Measurements from ENCODE around the gene CCR2. TPM values are rescaled to one million over a fixed set of nuclear protein-coding genes. Genes with fewer than 3 reads are reported as not detected.

The CCR2 gene
- polyA plus RNA-seq (2013, experiment 1 of 2): not detected
- polyA plus RNA-seq (2013, experiment 2 of 2): not detected

- Histone ChIP-seq H3K36me3 (ENCODE audit: control insufficient read depth, insufficient read depth, low read length) (no peaks in the 10 kb centered on the region), H2BK120ac (ENCODE audit: low read depth, low read length) (no peak within 1 kb of the TSS), H3K4me1 (ENCODE audit: control insufficient read depth, low read depth, low read length) (peaks cover 8% of the 10 kb centered on the region), H3K27me3 (ENCODE audit: insufficient read depth, low read length, poor library complexity) (no peaks in the 10 kb centered on the region), H2BK15ac (replicated peaks; ENCODE audit: low read depth) (no peak within 1 kb of the TSS), H3K18ac (ENCODE audit: low read length) (no peak within 1 kb of the TSS), H4K5ac (ENCODE audit: low read length) (no peak within 1 kb of the TSS), H3K79me2 (ENCODE audit: control insufficient read depth, insufficient read depth, low read length) (no peaks in the 10 kb centered on the region), H3K23ac (ENCODE audit: low read length) (no peak within 1 kb of the TSS), H3K4me2 (ENCODE audit: low read length) (no peak within 1 kb of the TSS), H3K4me3 (ENCODE audit: low read length) (no peak within 1 kb of the TSS), H3K9ac (ENCODE audit: low read length) (no peak within 1 kb of the TSS), H3K79me1 (ENCODE audit: low read length) (no peaks in the 10 kb centered on the region), H2AK5ac (ENCODE audit: low read length) (no peak within 1 kb of the TSS), H3K27ac (ENCODE audit: low read depth, low read length) (no peak within 1 kb of the TSS), H3K4ac (ENCODE audit: low read depth, low read length) (no peak within 1 kb of the TSS), H4K8ac (ENCODE audit: low read depth, low read length) (no peak within 1 kb of the TSS), H3K56ac (ENCODE audit: low read length) (no peak within 1 kb of the TSS), H2BK5ac (ENCODE audit: low read length) (no peak within 1 kb of the TSS)
- DNase-seq: no peak
- 100% methylated on average over 1 of the region's 7 CpGs for WGBS (ENCODE audit: extremely low coverage, insufficient coverage, low lambda C conversion rate)
These were observed at the start of gene CCR2 for GRCh38 chr3:46353647-46354410. CCR2 (plus strand) TSS chr3:46354111; CDS start chr3:46357528, 3,417 bp downstream.

DNA sequence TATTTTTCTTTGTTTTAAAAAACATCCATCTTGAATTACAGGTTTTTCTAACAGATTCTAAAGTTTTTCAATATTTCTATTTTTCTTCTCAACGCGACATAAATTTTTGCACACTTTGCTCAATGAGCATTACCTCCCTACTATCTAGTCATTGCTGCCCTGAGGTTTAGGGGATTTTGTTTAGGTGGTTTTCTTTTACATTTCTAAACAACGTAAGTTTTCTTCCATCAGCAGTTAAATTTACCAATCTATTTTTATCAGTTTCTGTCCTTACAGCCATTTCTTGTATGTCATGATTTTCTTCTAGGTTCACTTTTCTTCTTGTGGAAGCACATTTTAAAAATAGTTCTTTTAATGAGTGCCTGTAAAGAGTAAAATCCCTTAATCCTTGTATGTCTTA lies 49.2 kb upstream of the CCR2 start:
- H2BK15ac ChIP-seq (replicated peaks; ENCODE audit: low read depth): no peak overlapping the region
- no peak overlapping the region for H3K4me2 ChIP-seq (ENCODE audit: low read length)
- no peak overlapping the region for H3K18ac ChIP-seq (ENCODE audit: low read length)
- no peak overlapping the region for H3K9ac ChIP-seq (ENCODE audit: low read length)
- no peak overlapping the region for H4K5ac ChIP-seq (ENCODE audit: low read length)
- 100% methylated on average over 2 of the region's 3 CpGs for WGBS (ENCODE audit: extremely low coverage, insufficient coverage, low lambda C conversion rate)
- no peaks in the 10 kb centered on the region for H3K79me1 ChIP-seq (ENCODE audit: low read length)
- no peak overlapping the region for H4K8ac ChIP-seq (ENCODE audit: low read depth, low read length)
- no peak overlapping the region for H3K23ac ChIP-seq (ENCODE audit: low read length)
- DNase-seq: no peak
- no peak overlapping the region for H2BK5ac ChIP-seq (ENCODE audit: low read length)
- no peaks in the 10 kb centered on the region for H3K4me1 ChIP-seq (ENCODE audit: control insufficient read depth, low read depth, low read length)
- H3K27me3 ChIP-seq (ENCODE audit: insufficient read depth, low read length, poor library complexity): no peaks in the 10 kb centered on the region
- H3K56ac ChIP-seq (ENCODE audit: low read length): no peak overlapping the region
- H3K4ac ChIP-seq (ENCODE audit: low read depth, low read length): no peak overlapping the region
- H2BK120ac ChIP-seq (ENCODE audit: low read depth, low read length): no peak overlapping the region
- H3K4me3 ChIP-seq (ENCODE audit: low read length): no peak overlapping the region
- H3K36me3 ChIP-seq (ENCODE audit: control insufficient read depth, insufficient read depth, low read length): no peaks in the 10 kb centered on the region
- H2AK5ac ChIP-seq (ENCODE audit: low read length): no peak overlapping the region
- H3K79me2 ChIP-seq (ENCODE audit: control insufficient read depth, insufficient read depth, low read length): no peaks in the 10 kb centered on the region
- no peak overlapping the region for H3K27ac ChIP-seq (ENCODE audit: low read depth, low read length)

DNA sequence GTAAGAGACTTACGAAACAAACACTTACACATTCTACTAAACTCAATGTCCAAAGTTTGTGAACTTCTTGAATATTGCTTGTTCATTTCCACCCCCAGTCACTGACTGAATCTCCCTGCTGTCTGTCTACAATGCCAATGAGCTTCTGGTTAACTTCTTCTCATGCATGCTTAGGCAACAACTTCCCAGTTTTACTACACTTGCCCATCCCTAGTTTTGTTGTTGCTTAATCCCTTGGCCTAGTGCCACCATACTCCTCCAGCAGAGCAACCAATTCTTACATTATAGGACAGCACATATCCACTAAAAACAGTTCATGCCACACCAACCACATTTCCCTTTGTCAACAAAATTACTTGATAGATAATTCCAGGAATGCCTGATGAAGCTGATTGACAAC lies 40.9 kb upstream of the CCR2 start:
- Histone ChIP-seq H3K27me3 (ENCODE audit: insufficient read depth, low read length, poor library complexity) (no peaks in the 10 kb centered on the region), H2BK15ac (replicated peaks; ENCODE audit: low read depth) (no peak overlapping the region), H3K23ac (ENCODE audit: low read length) (no peak overlapping the region), H3K4me2 (ENCODE audit: low read length) (no peak overlapping the region), H3K4me3 (ENCODE audit: low read length) (no peak overlapping the region), H3K56ac (ENCODE audit: low read length) (no peak overlapping the region), H2BK5ac (ENCODE audit: low read length) (no peak overlapping the region), H2BK120ac (ENCODE audit: low read depth, low read length) (no peak overlapping the region), H3K27ac (ENCODE audit: low read depth, low read length) (no peak overlapping the region), H3K79me2 (ENCODE audit: control insufficient read depth, insufficient read depth, low read length) (no peaks in the 10 kb centered on the region), H2AK5ac (ENCODE audit: low read length) (no peak overlapping the region), H4K5ac (ENCODE audit: low read length) (no peak overlapping the region), H3K79me1 (ENCODE audit: low read length) (no peaks in the 10 kb centered on the region), H4K8ac (ENCODE audit: low read depth, low read length) (no peak overlapping the region), H3K4ac (ENCODE audit: low read depth, low read length) (no peak overlapping the region), H3K4me1 (ENCODE audit: control insufficient read depth, low read depth, low read length) (no peaks in the 10 kb centered on the region), H3K36me3 (ENCODE audit: control insufficient read depth, insufficient read depth, low read length) (no peaks in the 10 kb centered on the region), H3K9ac (ENCODE audit: low read length) (no peak overlapping the region), H3K18ac (ENCODE audit: low read length) (no peak overlapping the region)
- no peak for DNase-seq
- WGBS (ENCODE audit: extremely low coverage, insufficient coverage, low lambda C conversion rate): no CpG with 5 or more reads among the region's 1 CpG

DNA sequence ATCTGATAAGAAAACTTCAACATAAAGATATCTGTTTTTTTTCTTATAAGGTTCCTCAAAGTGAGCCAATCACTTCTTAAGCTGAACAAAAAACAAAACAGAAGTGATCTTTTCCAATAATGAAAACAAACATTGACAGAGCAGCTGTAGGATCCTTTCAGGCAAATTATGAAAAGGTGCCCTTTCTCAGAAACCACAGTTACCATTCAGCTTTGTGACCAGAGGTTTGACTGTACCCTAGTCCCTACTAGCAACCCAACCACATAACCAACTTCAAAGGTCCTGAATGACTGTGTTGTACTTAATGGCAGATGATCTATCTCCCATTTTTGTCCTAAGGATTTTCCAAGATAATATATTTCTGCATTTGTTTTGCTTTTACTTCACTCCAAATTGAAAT lies 39.4 kb upstream of the CCR2 start:
- DNase-seq: no peak
- Histone ChIP-seq H3K79me1 (ENCODE audit: low read length) (no peaks in the 10 kb centered on the region), H2BK5ac (ENCODE audit: low read length) (no peak overlapping the region), H3K18ac (ENCODE audit: low read length) (no peak overlapping the region), H4K5ac (ENCODE audit: low read length) (no peak overlapping the region), H3K4ac (ENCODE audit: low read depth, low read length) (no peak overlapping the region), H3K27me3 (ENCODE audit: insufficient read depth, low read length, poor library complexity) (no peaks in the 10 kb centered on the region), H3K9ac (ENCODE audit: low read length) (no peak overlapping the region), H3K23ac (ENCODE audit: low read length) (no peak overlapping the region), H3K27ac (ENCODE audit: low read depth, low read length) (no peak overlapping the region), H2AK5ac (ENCODE audit: low read length) (no peak overlapping the region), H2BK15ac (replicated peaks; ENCODE audit: low read depth) (no peak overlapping the region), H3K4me3 (ENCODE audit: low read length) (no peak overlapping the region), H4K8ac (ENCODE audit: low read depth, low read length) (no peak overlapping the region), H3K4me2 (ENCODE audit: low read length) (no peak overlapping the region), H3K79me2 (ENCODE audit: control insufficient read depth, insufficient read depth, low read length) (no peaks in the 10 kb centered on the region), H3K36me3 (ENCODE audit: control insufficient read depth, insufficient read depth, low read length) (no peaks in the 10 kb centered on the region), H2BK120ac (ENCODE audit: low read depth, low read length) (no peak overlapping the region), H3K4me1 (ENCODE audit: control insufficient read depth, low read depth, low read length) (no peaks in the 10 kb centered on the region), H3K56ac (ENCODE audit: low read length) (no peak overlapping the region)

GRCh38 chr3:46316206-46316605 lies 37.7 kb upstream of the CCR2 start:
- H3K4me3 ChIP-seq (ENCODE audit: low read length): no peak overlapping the region
- peaks cover under 1% of the 10 kb centered on the region for H3K27me3 ChIP-seq (ENCODE audit: insufficient read depth, low read length, poor library complexity)
- no peak overlapping the region for H2BK120ac ChIP-seq (ENCODE audit: low read depth, low read length)
- H3K79me2 ChIP-seq (ENCODE audit: control insufficient read depth, insufficient read depth, low read length): no peaks in the 10 kb centered on the region
- no peak overlapping the region for H3K4ac ChIP-seq (ENCODE audit: low read depth, low read length)
- H3K9ac ChIP-seq (ENCODE audit: low read length): no peak overlapping the region
- no peak overlapping the region for H3K27ac ChIP-seq (ENCODE audit: low read depth, low read length)
- H2BK15ac ChIP-seq (replicated peaks; ENCODE audit: low read depth): no peak overlapping the region
- H4K8ac ChIP-seq (ENCODE audit: low read depth, low read length): no peak overlapping the region
- no peak overlapping the region for H3K18ac ChIP-seq (ENCODE audit: low read length)
- H3K79me1 ChIP-seq (ENCODE audit: low read length): no peaks in the 10 kb centered on the region
- H4K5ac ChIP-seq (ENCODE audit: low read length): no peak overlapping the region
- DNase-seq: no peak
- no peak overlapping the region for H3K23ac ChIP-seq (ENCODE audit: low read length)
- no peak overlapping the region for H2BK5ac ChIP-seq (ENCODE audit: low read length)
- H3K36me3 ChIP-seq (ENCODE audit: control insufficient read depth, insufficient read depth, low read length): no peaks in the 10 kb centered on the region
- no peaks in the 10 kb centered on the region for H3K4me1 ChIP-seq (ENCODE audit: control insufficient read depth, low read depth, low read length)
- no peak overlapping the region for H3K4me2 ChIP-seq (ENCODE audit: low read length)
- no peak overlapping the region for H2AK5ac ChIP-seq (ENCODE audit: low read length)
- H3K56ac ChIP-seq (ENCODE audit: low read length): no peak overlapping the region

All from mesendoderm (in vitro differentiated cells).